ENCODE data around the gene RIPPLY3.

- TF ChIP-seq CTCF (CRISPR knock-in tag; IDR thresholded peaks at IDR 0.05) = no peak
- TF ChIP-seq SCMH1 (CRISPR knock-in tag; IDR thresholded peaks at IDR 0.05; ENCODE audit: borderline replicate concordance) = no peak
Measured at GRCh38 chr21:36965720-36966065, 40.8 kb upstream of the RIPPLY3 start.

Data from HepG2 (cell line).